Stimulated activated CD4-positive, alpha-beta T cell treated with anti-CD3 and anti-CD28 coated beads, TNF-alpha, amount 100 ng/mL, for 48 hours (primary cell): ENCODE results near the gene RIMBP2.

Source experiments
- DNase-seq, 3 donors: peaks; one replicate each; pipeline ENCODE4 v3.0.0-alpha.2; 2020; ENCODE audit warnings: low read depth in 3 of 3

Gene RIMBP2

DNA sequence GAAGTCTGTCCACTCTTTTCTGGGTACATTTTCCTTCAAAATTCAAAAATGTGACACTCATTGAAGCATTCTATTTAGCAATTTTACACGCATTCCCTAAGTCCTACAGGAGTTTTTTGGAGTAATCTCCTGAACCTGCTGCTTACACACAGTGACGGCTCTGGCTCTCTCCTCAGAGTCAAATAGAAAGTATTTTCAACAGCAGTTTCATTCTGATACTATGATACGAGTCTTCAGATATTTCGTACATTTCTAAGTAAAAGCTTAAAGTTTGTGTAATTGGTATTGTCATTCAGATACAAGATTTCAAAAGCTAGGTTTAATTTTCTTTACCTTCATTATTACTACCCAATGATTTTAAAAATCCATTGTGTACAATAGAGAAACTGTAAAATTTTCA lies 342.0 kb downstream of the RIMBP2 start:
- no peak for DNase-seq

- no peak for DNase-seq
Measured at GRCh38 chr12:130372936-130373335, 343.2 kb downstream of the RIMBP2 start.

- DNase-seq = no peak
Measured at GRCh38 chr12:130371296-130371695, 344.8 kb downstream of the RIMBP2 start.

DNA sequence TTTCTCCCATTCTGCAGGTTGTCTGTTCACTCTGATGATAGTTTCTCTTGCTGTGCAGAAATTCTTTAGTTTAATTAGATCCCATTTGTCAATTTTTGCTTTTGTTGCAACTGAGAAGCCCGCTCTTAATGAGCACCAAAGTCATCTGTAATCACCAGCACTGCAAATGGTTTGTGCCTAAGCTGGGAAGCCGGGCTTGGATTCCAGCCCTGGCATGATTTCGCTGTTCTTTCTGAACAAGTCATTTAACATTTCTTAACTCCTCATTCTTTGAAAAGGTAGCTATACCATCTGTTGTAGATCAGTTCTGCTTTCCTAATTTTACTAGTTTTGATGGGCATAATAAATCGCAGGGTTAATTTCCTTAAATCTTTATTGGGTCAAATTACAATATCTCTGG lies 346.3 kb downstream of the RIMBP2 start:
- DNase-seq = no peak

DNA sequence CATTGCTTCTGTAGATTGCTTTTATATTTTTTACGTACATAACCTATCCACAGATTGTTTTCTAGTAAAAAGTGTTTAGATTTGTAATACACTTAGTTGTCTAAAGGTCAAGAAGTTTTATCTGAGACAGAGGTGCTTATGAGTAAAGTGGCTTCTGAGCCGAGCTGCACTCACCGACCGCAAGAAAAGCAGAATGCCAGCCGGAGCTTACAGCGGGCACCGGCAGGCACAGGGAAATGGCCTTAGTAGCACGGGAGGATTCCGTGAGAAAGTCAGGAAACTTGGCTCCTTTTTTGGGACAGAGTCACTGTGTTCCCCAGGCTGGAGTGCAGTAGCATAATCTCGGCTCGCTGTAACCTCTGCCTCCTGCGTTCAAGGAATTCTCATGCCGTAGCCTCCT lies 348.6 kb downstream of the RIMBP2 start:
- no peak for DNase-seq

GRCh38 chr12:130367003-130367402 lies 349.1 kb downstream of the RIMBP2 start:
- DNase-seq = no peak

- DNase-seq = no peak
Measured at GRCh38 chr12:130366159-130366558, 349.9 kb downstream of the RIMBP2 start.

- no peak for DNase-seq
Measured at GRCh38 chr12:130364578-130364977, 351.5 kb downstream of the RIMBP2 start.

- no peak for DNase-seq
Measured at GRCh38 chr12:130362060-130362459, 354.0 kb downstream of the RIMBP2 start.

- DNase-seq = no peak
Measured at GRCh38 chr12:130357729-130358330, 358.3 kb downstream of the RIMBP2 start.

DNA sequence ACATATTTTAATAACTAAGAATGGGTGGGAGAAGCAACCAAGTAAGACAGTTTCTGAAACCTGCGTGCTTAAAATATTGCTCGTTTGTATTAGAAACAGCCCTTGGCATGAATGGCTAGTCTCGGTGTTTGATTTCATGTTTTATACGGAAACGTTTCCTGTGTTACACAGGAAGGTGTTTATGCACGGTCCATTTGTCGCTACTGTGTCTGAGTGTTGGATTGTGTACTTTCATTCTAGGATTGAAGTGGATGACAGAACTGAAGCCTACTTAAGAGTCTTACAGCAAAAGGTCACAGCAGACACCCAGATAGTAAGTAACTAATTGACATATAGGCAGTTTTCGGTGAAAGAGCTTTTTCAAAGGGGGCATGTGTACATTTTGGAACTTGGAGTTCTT lies 358.9 kb downstream of the RIMBP2 start:
- no peak for DNase-seq

DNA sequence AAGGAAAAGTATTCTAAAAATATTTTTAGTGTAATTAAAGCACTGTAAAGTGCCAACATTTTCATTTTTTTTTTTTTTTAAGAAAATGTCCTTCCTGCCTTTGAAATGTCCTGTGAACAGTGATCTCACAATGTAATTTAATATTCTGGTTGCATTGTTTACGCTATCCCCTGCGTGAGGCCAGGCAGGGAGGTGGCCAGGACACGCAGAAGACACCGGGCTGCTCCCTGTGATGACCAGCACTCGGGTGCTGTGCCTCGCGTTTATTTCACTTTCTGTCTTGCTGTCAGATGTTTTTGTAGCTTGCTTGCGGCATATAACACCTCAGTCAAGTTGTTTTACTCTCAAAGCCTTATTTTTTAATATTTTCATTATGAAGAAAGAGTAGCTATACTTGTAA lies 359.9 kb downstream of the RIMBP2 start:
- no peak for DNase-seq

- no peak for DNase-seq
Measured at GRCh38 chr12:130354407-130354806, 361.7 kb downstream of the RIMBP2 start.

DNA sequence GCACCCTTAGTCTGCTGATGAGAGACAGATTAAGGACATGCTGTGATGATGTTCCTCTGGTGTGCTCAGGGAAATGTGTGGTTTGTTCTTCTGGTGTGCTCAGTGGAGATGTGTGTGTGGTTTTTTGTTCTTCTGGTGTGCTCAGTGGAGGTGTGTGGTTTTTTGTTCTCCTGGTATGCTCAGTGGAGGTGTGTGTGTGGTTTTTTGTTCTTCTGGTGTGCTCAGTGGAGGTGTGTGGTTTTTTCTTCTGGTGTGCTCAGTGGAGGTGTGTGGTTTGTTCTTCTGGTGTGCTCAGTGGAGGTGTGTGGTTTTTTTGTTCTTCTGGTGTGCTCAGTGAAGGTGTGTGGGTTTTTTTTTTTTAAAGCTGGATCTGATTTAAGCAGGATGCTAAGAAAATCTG lies 363.0 kb downstream of the RIMBP2 start:
- DNase-seq = no peak

DNA sequence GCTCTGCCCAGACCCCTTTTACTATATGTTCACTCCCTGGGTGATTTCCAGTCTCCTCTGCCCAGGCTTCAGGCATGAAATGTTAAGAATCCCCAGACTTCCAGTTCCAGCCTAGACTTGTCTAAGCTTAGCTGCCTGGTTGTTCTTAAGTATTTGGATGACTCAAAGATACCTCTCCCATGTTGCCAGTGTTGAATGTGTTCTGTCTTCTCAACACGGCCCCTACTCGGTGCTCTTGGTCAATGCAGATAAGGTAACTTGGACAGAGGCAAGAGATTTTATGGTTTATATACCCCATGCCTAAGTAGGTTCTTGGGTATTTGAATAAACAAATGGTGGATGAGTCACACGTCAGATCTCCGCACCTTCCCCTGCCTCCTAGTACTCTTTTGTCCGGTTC lies 364.8 kb downstream of the RIMBP2 start:
- no peak for DNase-seq

DNA sequence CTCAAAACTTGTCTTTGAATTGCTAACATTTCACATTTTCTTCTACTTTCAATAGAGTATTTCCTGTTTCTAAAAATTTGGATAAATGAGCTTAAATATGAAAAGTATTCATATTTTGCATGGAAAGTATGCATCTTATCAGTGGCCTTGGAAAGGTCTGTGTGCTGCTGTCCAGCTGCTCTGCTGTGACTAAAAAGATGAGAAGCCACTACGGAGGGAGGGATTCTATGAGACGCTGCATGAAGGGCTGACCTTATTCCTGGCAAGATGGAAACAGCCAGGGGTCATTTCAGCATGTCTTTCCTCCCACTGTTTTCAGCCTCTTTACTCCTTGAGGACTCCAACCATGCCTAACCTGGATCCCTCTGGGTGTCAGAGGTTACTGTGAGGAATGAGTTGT lies 365.4 kb downstream of the RIMBP2 start:
- DNase-seq = no peak

GRCh38 chr12:130347588-130347987 lies 368.5 kb downstream of the RIMBP2 start:
- no peak for DNase-seq
